ENCODE measurements around the gene MYZAP. TPM values are rescaled to one million over a fixed set of nuclear protein-coding genes. Genes with fewer than 3 reads are reported as not detected.

The MYZAP gene
- total and polyA plus RNA-seq, 7 donors: 7.2 to 55.6 (median 39.1) TPM

DNA sequence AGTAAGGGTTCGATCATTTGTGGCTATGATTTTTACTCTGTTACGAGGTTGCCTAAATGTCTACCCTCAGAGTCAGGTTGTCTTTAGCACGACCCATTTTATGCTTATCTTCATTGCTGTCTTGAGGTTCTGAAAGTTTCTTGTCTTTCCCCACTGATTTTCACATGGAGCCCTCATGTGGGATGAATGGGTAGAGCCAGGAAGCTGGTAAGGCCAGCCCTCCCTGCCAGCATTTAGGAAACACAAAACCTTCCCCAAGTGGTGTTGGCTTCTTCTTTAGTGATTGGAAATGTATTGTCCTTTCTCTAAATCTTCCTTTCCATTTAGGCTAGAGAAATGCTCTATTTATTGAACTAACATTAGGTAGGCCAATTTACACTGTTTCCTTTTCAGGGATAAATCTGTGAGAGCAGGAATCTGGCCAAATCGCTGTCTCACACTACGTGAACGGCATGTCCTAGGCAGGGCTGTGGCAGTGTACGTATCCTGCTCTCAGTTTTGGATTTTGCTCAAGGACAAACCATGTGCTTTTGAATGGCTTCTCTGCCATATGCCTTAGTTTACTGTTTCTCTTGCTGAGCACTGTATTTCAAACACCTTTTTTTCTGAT lies 43.7 kb downstream of the MYZAP start:
- Histone ChIP-seq H3K4me3 (no peak overlapping the region), H3K9me3 (no peaks in the 10 kb centered on the region), H3K27ac (peak overlapping the region; percentile 39 to 81 (median 52)), H3K27me3 (no peaks in the 10 kb centered on the region), H3K4me1 (peaks cover 0 to 15% (median 1%) of the 10 kb centered on the region in 4 donors), H3K36me3 (peaks cover 0 to 27% (median 13%) of the 10 kb centered on the region in 4 donors)
- TF ChIP-seq POLR2AphosphoS5 (IDR thresholded peaks at IDR 0.05): peak; percentile 43 to 78 (median 69)
- TF ChIP-seq, protein P1, sequence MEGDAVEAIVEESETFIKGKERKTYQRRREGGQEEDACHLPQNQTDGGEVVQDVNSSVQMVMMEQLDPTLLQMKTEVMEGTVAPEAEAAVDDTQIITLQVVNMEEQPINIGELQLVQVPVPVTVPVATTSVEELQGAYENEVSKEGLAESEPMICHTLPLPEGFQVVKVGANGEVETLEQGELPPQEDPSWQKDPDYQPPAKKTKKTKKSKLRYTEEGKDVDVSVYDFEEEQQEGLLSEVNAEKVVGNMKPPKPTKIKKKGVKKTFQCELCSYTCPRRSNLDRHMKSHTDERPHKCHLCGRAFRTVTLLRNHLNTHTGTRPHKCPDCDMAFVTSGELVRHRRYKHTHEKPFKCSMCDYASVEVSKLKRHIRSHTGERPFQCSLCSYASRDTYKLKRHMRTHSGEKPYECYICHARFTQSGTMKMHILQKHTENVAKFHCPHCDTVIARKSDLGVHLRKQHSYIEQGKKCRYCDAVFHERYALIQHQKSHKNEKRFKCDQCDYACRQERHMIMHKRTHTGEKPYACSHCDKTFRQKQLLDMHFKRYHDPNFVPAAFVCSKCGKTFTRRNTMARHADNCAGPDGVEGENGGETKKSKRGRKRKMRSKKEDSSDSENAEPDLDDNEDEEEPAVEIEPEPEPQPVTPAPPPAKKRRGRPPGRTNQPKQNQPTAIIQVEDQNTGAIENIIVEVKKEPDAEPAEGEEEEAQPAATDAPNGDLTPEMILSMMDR (IDR thresholded peaks at IDR 0.05): peak in 1 of 4 experiments; percentile 9
- peak; percentile 50 to 87 (median 72) for TF ChIP-seq EP300 (IDR thresholded peaks at IDR 0.05)
- no peak for TF ChIP-seq POLR2A (IDR thresholded peaks at IDR 0.05)
- intact Hi-C loops (cut with DNase I): no loop called here
- WGBS, 2 donors: 49 to 71% methylated on average over 7 of the region's 7 CpGs
- peak; percentile 77 for DNase-seq

DNA sequence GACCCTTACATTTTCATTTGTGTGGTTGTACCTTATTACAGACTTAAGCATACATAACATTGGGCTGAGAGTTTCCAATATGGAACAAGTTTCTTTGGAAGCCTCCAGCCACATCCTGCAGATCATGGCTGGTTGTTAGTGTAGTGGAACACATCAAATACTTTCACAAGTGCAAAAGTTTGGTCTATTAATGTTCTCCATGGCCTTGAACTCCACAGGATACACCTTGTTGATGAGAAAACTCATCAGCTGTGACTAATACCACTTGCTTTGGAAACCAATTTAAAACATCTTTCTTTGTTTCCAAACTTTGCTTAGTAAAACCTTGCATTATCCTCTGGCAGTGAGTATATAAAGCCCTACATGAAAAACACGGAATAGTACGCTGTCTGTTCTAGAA lies 46.1 kb downstream of the MYZAP start:
- no peak overlapping the region for H3K27ac ChIP-seq
- 94 to 97% methylated on average over 2 of the region's 2 CpGs for WGBS, 2 donors
- no peak for DNase-seq

DNA sequence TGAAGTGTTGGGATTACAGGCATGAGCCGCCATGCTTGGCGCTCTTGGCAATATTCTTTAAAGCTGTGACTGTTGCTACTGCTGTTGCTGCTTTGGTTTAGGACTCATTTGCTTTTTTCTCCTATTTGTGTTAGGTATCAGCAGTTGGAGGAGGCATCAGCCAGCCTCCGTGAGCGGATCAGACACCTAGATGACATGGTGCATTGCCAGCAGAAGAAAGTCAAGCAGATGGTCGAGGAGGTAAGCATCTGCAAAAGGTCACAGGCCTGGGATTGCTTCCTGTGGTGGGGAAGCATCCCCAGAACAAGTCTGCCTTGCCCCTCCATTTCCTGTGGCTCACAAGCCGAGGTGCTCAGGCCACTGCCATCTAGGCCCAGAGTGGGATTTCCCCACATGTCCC lies 47.6 kb downstream of the MYZAP start:
- 81 to 88% methylated on average over 6 of the region's 6 CpGs for WGBS, 2 donors
- Histone ChIP-seq H3K27ac (no peak overlapping the region), H3K36me3 (peaks cover 0 to 18% (median 3%) of the 10 kb centered on the region in 4 donors), H3K9me3 (no peaks in the 10 kb centered on the region), H3K4me1 (peaks cover 0 to 15% (median 1%) of the 10 kb centered on the region in 4 donors), H3K4me3 (no peak overlapping the region), H3K27me3 (no peaks in the 10 kb centered on the region)
- DNase-seq: no peak
- TF ChIP-seq POLR2A (IDR thresholded peaks at IDR 0.05) (no peak), EP300 (IDR thresholded peaks at IDR 0.05) (no peak), POLR2AphosphoS5 (IDR thresholded peaks at IDR 0.05) (no peak)
- TF ChIP-seq, protein P1 (IDR thresholded peaks at IDR 0.05): no peak
- intact Hi-C loops (cut with DNase I): no loop called here

More for the DNA sequence above, 46.1 kb downstream of the MYZAP start:
- no peaks in the 10 kb centered on the region for H3K27me3 ChIP-seq
- no peak for TF ChIP-seq EP300 (IDR thresholded peaks at IDR 0.05)
- TF ChIP-seq POLR2AphosphoS5 (IDR thresholded peaks at IDR 0.05): no peak
- TF ChIP-seq, protein P1 (IDR thresholded peaks at IDR 0.05): no peak
- no peak for TF ChIP-seq POLR2A (IDR thresholded peaks at IDR 0.05)
- peaks cover 0 to 26% (median 8%) of the 10 kb centered on the region in 4 donors for H3K36me3 ChIP-seq
- peaks cover 0 to 15% (median 1%) of the 10 kb centered on the region in 4 donors for H3K4me1 ChIP-seq
- intact Hi-C loops (cut with DNase I): no loop called here
- H3K4me3 ChIP-seq: no peak overlapping the region
- H3K9me3 ChIP-seq: no peaks in the 10 kb centered on the region

DNA sequence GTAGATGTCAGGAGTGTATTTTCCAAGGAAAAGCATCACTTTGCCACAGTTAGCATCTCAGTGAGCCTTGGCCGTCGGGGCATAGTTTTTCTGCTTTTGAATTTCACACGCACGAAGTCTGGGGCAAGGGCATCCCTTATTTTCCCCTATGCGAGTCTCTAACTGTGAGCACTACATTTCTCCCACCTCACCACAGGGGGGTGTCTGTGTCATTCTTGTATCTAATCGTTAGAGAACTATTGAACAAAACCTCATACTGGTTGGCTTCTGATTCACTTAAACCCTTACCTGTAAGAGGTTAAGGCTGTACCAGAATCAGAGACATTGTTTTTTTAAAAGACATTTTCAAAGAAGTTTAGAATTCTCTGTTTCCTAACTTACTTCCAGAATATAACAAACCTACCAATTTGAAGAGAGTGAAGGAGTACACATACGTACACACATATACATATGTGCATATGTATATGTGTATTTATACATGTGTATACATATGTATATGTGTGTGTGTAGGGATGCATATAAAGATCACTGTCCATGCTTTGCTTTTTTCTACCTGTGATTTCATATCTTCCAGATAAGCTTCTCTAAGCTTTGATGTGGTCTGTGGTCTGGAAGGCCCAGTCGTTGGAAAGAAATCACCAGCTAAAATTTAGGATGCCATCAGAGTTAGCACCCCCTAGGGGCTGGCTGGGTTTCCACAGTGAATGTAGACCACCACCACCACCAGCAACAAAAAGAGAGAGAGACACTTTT lies 49.4 kb downstream of the MYZAP start:
- no peak for DNase-seq
- peaks cover 0 to 18% (median 3%) of the 10 kb centered on the region in 4 donors for H3K36me3 ChIP-seq

More for the DNA sequence above, 49.4 kb downstream of the MYZAP start:
- H3K27ac ChIP-seq: no peak overlapping the region
- no peak overlapping the region for H3K4me3 ChIP-seq
- intact Hi-C loops (cut with DNase I): no loop called here
- TF ChIP-seq POLR2A (IDR thresholded peaks at IDR 0.05): no peak
- no peak for TF ChIP-seq EP300 (IDR thresholded peaks at IDR 0.05)
- TF ChIP-seq, protein P1 (IDR thresholded peaks at IDR 0.05): no peak
- TF ChIP-seq POLR2AphosphoS5 (IDR thresholded peaks at IDR 0.05): no peak
- no peaks in the 10 kb centered on the region for H3K9me3 ChIP-seq
- 57 to 64% methylated on average over 8 of the region's 8 CpGs for WGBS, 2 donors
- H3K4me1 ChIP-seq: peaks cover 0 to 2% (median under 1%) of the 10 kb centered on the region in 4 donors
- no peaks in the 10 kb centered on the region for H3K27me3 ChIP-seq

Measured in sigmoid colon (tissue), 7 donors.